Thyroid gland (tissue), 4 donors: Measurements from ENCODE around the gene OR2B6. TPM values are rescaled to one million over a fixed set of nuclear protein-coding genes. Genes with fewer than 3 reads are reported as not detected.

ENCODE experiments used
- DNase-seq, 2 donors: peaks; one replicate each; pipeline ENCODE4 v3.0.0-alpha.2; 2019
- H3K27ac ChIP-seq, 3 donors: fragments of 200-600 bp; sonication (generic); 1 replicate in 2 of 3; 2 replicates in 1 of 3; pipeline ENCODE4 v1.5.1; 2016 to 2019; ENCODE audit warnings: mild to moderate bottlenecking in 1 of 3, moderate library complexity in 1 of 3
- H3K27me3 ChIP-seq: fragments of 200-600 bp; sonication (generic); one replicate; pipeline ENCODE4 v1.5.1; 2019
- H3K36me3 ChIP-seq, 2 donors: fragments of 200-600 bp; sonication (generic); one replicate each; pipeline ENCODE4 v1.5.1; 2016 to 2019
- H3K4me1 ChIP-seq, 2 donors: fragments of 200-600 bp; sonication (generic); one replicate each; pipeline ENCODE4 v1.5.1; 2017 to 2019
- H3K4me3 ChIP-seq, 3 donors: fragments of 200-600 bp; sonication (generic); replicated peaks in 1 of 3; 1 replicate in 2 of 3; 2 replicates in 1 of 3; pipeline ENCODE4 v1.5.1; 2016; ENCODE audit warnings: mild to moderate bottlenecking in 1 of 3
- H3K9me3 ChIP-seq: fragments of 200-600 bp; sonication (generic); one replicate; pipeline ENCODE4 v1.5.1; 2017
- POLR2A ChIP-seq, 2 donors: fragments of 450-650 bp; IDR thresholded peaks; one replicate each; pipeline ENCODE4 v1.6.1; 2017; ENCODE audit warnings: antibody characterized with exemption in 2 of 2, mild to moderate bottlenecking in 2 of 2, moderate library complexity in 1 of 2
- WGBS, 2 donors: methylation state at CpG; one replicate each; pipeline ENCODE4 v1.1.5; 2017; 5-methylcytosine and 5-hydroxymethylcytosine counted together
- intact Hi-C: fragments of 100-400 bp; cut with DNase I; formaldehyde crosslinking; loops from one replicate; pipeline ENCODE4 v1.15.1; 2023
- total RNA-seq, 4 donors: library from RNA; depleted of rRNA; stranded (reverse); fragments of >200 nt; gene quantifications; one replicate each; pipeline ENCODE4 v1.2.3, GENCODE V29; 2016
- TF ChIP-seq, protein P1 (sequence below), 6 experiments: fragments of 200-600 bp in 3 of 6; fragments of 450-650 bp in 3 of 6; sonication (generic) in 3 of 6; IDR thresholded peaks; one replicate each; pipeline ENCODE4 v1.5.1; 2016 to 2019; ENCODE audit warnings: antibody characterized with exemption in 6 of 6, mild to moderate bottlenecking in 2 of 6, inconsistent platforms in 1 of 6, moderate library complexity in 1 of 6

The OR2B6 gene
- total RNA-seq, 4 donors from 2014 or later: not detected

GRCh38 chr6:27977387-27977786 is 20.3 kb downstream of the OR2B6 start:
- H3K4me3 ChIP-seq: no peak overlapping the region
- H3K27ac ChIP-seq: no peak overlapping the region
- 60 to 68% methylated on average over 8 of the region's 8 CpGs for WGBS, 2 donors
- DNase-seq: no peak
- TF ChIP-seq POLR2A (IDR thresholded peaks at IDR 0.05): no peak
- TF ChIP-seq, protein P1, sequence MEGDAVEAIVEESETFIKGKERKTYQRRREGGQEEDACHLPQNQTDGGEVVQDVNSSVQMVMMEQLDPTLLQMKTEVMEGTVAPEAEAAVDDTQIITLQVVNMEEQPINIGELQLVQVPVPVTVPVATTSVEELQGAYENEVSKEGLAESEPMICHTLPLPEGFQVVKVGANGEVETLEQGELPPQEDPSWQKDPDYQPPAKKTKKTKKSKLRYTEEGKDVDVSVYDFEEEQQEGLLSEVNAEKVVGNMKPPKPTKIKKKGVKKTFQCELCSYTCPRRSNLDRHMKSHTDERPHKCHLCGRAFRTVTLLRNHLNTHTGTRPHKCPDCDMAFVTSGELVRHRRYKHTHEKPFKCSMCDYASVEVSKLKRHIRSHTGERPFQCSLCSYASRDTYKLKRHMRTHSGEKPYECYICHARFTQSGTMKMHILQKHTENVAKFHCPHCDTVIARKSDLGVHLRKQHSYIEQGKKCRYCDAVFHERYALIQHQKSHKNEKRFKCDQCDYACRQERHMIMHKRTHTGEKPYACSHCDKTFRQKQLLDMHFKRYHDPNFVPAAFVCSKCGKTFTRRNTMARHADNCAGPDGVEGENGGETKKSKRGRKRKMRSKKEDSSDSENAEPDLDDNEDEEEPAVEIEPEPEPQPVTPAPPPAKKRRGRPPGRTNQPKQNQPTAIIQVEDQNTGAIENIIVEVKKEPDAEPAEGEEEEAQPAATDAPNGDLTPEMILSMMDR (IDR thresholded peaks at IDR 0.05): no peak
- H3K27me3 ChIP-seq: no peaks in the 10 kb centered on the region
- H3K4me1 ChIP-seq: no peaks in the 10 kb centered on the region
- intact Hi-C loops: no loop called here
- H3K36me3 ChIP-seq: no peaks in the 10 kb centered on the region
- no peaks in the 10 kb centered on the region for H3K9me3 ChIP-seq

DNA sequence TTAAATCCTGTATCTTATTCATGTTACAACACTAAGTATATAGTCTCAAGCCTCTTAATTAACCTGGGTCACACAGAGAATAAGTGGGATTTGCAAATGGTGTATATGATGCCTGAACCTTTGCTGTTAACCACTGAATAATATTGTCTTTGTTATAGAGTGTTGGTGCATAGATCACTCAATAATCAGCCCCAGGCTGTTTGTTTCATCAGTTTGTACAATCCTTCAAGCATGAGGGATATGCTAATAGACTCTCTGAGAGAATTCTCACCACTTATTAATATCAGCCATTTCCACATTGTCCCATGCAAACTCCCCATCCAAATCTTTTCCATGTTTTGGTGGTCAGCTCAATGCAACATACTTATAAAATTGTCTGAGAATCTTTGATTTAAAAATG is 21.7 kb downstream of the OR2B6 start:
- no peak overlapping the region for H3K4me3 ChIP-seq
- H3K27ac ChIP-seq: no peak overlapping the region
- intact Hi-C loops: no loop called here
- no peaks in the 10 kb centered on the region for H3K36me3 ChIP-seq
- DNase-seq: no peak
- no peaks in the 10 kb centered on the region for H3K9me3 ChIP-seq
- no peak for TF ChIP-seq POLR2A (IDR thresholded peaks at IDR 0.05)
- TF ChIP-seq, protein P1 (IDR thresholded peaks at IDR 0.05): no peak
- no peaks in the 10 kb centered on the region for H3K27me3 ChIP-seq
- no peaks in the 10 kb centered on the region for H3K4me1 ChIP-seq

DNA sequence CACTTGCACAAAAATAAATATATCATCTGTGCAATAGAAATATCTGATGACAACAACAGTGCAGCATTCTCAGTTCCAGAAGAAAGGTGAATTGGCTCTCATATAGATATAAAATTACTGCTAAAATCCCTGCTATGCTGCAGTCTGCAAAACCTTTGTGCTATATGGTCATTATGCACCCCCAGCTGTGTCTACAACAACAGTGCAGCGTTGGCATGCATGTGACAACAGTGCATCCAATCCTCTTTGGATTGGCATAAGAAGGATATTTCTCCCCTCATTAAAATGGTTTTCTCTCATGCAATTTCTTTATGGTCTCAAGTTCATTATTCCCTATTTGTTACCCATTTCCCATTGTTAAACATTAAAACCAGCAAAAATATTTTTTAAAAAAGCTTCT is 23.1 kb downstream of the OR2B6 start:
- H3K9me3 ChIP-seq: no peaks in the 10 kb centered on the region
- no peak for DNase-seq
- intact Hi-C loops: no loop called here
- no peak overlapping the region for H3K4me3 ChIP-seq
- no peaks in the 10 kb centered on the region for H3K36me3 ChIP-seq
- H3K27me3 ChIP-seq: no peaks in the 10 kb centered on the region
- WGBS, 2 donors: 29 to 37% methylated on average over 1 of the region's 1 CpG
- no peak for TF ChIP-seq POLR2A (IDR thresholded peaks at IDR 0.05)
- TF ChIP-seq, protein P1 (IDR thresholded peaks at IDR 0.05): no peak
- H3K4me1 ChIP-seq: no peaks in the 10 kb centered on the region
- H3K27ac ChIP-seq: no peak overlapping the region

- no peak for DNase-seq
- Histone ChIP-seq H3K27me3 (no peaks in the 10 kb centered on the region), H3K27ac (no peak overlapping the region), H3K4me3 (no peak overlapping the region), H3K4me1 (no peaks in the 10 kb centered on the region), H3K36me3 (no peaks in the 10 kb centered on the region), H3K9me3 (no peaks in the 10 kb centered on the region)
- 53 to 55% methylated on average over 2 of the region's 2 CpGs for WGBS, 2 donors
- no peak for TF ChIP-seq POLR2A (IDR thresholded peaks at IDR 0.05)
- TF ChIP-seq, protein P1 (IDR thresholded peaks at IDR 0.05): no peak
- intact Hi-C loops: no loop called here
Observed at GRCh38 chr6:27986928-27987725, 30.1 kb downstream of the OR2B6 start.

DNA sequence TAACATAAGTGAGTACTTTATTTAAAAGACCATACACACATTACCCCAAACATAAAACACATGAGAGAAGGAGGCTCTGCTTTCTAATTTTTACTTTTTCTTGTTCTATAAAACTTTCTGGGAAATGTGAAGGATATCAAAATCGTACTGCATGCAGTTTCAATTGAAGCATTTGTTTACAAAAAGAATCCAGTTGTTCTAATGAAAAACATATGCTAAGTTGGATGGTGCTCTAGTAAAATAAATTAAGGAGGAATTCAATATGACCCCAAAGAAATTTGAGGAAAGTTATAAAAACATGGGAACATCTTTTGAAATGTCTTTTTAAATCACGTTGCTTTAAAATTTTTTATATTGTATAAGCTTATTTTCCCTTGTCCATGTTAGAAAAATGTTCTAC is 37.6 kb downstream of the OR2B6 start:
- TF ChIP-seq, protein P1 (IDR thresholded peaks at IDR 0.05): no peak
- no peak for TF ChIP-seq POLR2A (IDR thresholded peaks at IDR 0.05)
- 42 to 48% methylated on average over 2 of the region's 2 CpGs for WGBS, 2 donors
- no peak overlapping the region for H3K4me3 ChIP-seq
- H3K4me1 ChIP-seq: no peaks in the 10 kb centered on the region
- no peaks in the 10 kb centered on the region for H3K36me3 ChIP-seq
- H3K27me3 ChIP-seq: no peaks in the 10 kb centered on the region
- no peak overlapping the region for H3K27ac ChIP-seq
- H3K9me3 ChIP-seq: no peaks in the 10 kb centered on the region
- DNase-seq: no peak
- intact Hi-C loops: no loop called here
